ENCODE data around the gene RBM14.

Gene RBM14

GRCh38 chr11:66593303-66593635 is 23.2 kb upstream of the RBM14 start:
- no peak overlapping the region for H3K4ac ChIP-seq (ENCODE audit: low read depth, low read length)
- H3K18ac ChIP-seq (ENCODE audit: low read length), result no peak overlapping the region
- H3K79me1 ChIP-seq (ENCODE audit: low read length), result no peaks in the 10 kb centered on the region
- H3K27me3 ChIP-seq (ENCODE audit: insufficient read depth, low read length, poor library complexity), result no peaks in the 10 kb centered on the region
- H4K8ac ChIP-seq (ENCODE audit: low read depth, low read length), result no peak overlapping the region
- H2AK5ac ChIP-seq (ENCODE audit: low read length), result no peak overlapping the region
- H3K56ac ChIP-seq (ENCODE audit: low read length), result peak overlapping the region; percentile 92
- WGBS (ENCODE audit: extremely low coverage, insufficient coverage, low lambda C conversion rate), result no CpG with 5 or more reads among the region's 12 CpGs
- no peak overlapping the region for H2BK15ac ChIP-seq (replicated peaks; ENCODE audit: low read depth)
- no peak overlapping the region for H2BK5ac ChIP-seq (ENCODE audit: low read length)
- no peak overlapping the region for H3K23ac ChIP-seq (ENCODE audit: low read length)
- no peaks in the 10 kb centered on the region for H3K79me2 ChIP-seq (ENCODE audit: control insufficient read depth, insufficient read depth, low read length)
- no peak overlapping the region for H3K27ac ChIP-seq (ENCODE audit: low read depth, low read length)
- H3K4me3 ChIP-seq (ENCODE audit: low read length), result peak overlapping the region; percentile 49
- no peak for DNase-seq
- H3K4me1 ChIP-seq (ENCODE audit: control insufficient read depth, low read depth, low read length), result no peaks in the 10 kb centered on the region
- peak overlapping the region; percentile 60 for H3K4me2 ChIP-seq (ENCODE audit: low read length)
- H3K36me3 ChIP-seq (ENCODE audit: control insufficient read depth, insufficient read depth, low read length), result no peaks in the 10 kb centered on the region
- no peak overlapping the region for H4K5ac ChIP-seq (ENCODE audit: low read length)
- no peak overlapping the region for H2BK120ac ChIP-seq (ENCODE audit: low read depth, low read length)
- peak overlapping the region; percentile 86 for H3K9ac ChIP-seq (ENCODE audit: low read length)

GRCh38 chr11:66593650-66594049 is 22.8 kb upstream of the RBM14 start:
- Histone ChIP-seq H3K36me3 (ENCODE audit: control insufficient read depth, insufficient read depth, low read length) (no peaks in the 10 kb centered on the region), H3K4ac (ENCODE audit: low read depth, low read length) (no peak overlapping the region), H2BK5ac (ENCODE audit: low read length) (no peak overlapping the region), H3K56ac (ENCODE audit: low read length) (peak overlapping the region; percentile 92), H3K4me2 (ENCODE audit: low read length) (peak overlapping the region; percentile 60), H3K79me1 (ENCODE audit: low read length) (no peaks in the 10 kb centered on the region), H3K27me3 (ENCODE audit: insufficient read depth, low read length, poor library complexity) (no peaks in the 10 kb centered on the region), H2BK15ac (replicated peaks; ENCODE audit: low read depth) (no peak overlapping the region), H2AK5ac (ENCODE audit: low read length) (no peak overlapping the region), H3K23ac (ENCODE audit: low read length) (peak overlapping the region; percentile 45), H4K8ac (ENCODE audit: low read depth, low read length) (no peak overlapping the region), H3K9ac (ENCODE audit: low read length) (peak overlapping the region; percentile 86), H3K18ac (ENCODE audit: low read length) (no peak overlapping the region), H3K27ac (ENCODE audit: low read depth, low read length) (no peak overlapping the region), H3K4me3 (ENCODE audit: low read length) (no peak overlapping the region), H4K5ac (ENCODE audit: low read length) (no peak overlapping the region), H2BK120ac (ENCODE audit: low read depth, low read length) (no peak overlapping the region), H3K4me1 (ENCODE audit: control insufficient read depth, low read depth, low read length) (no peaks in the 10 kb centered on the region), H3K79me2 (ENCODE audit: control insufficient read depth, insufficient read depth, low read length) (no peaks in the 10 kb centered on the region)
- no CpG with 5 or more reads among the region's 7 CpGs for WGBS (ENCODE audit: extremely low coverage, insufficient coverage, low lambda C conversion rate)
- DNase-seq, result no peak

GRCh38 chr11:66595245-66595904 is 21.1 kb upstream of the RBM14 start:
- no peak for DNase-seq

GRCh38 chr11:66598993-66599392 is 17.4 kb upstream of the RBM14 start:
- Histone ChIP-seq H3K56ac (ENCODE audit: low read length) (no peak overlapping the region), H3K9ac (ENCODE audit: low read length) (no peak overlapping the region), H2BK15ac (replicated peaks; ENCODE audit: low read depth) (no peak overlapping the region), H3K4ac (ENCODE audit: low read depth, low read length) (no peak overlapping the region), H3K18ac (ENCODE audit: low read length) (no peak overlapping the region), H2BK5ac (ENCODE audit: low read length) (no peak overlapping the region), H3K79me2 (ENCODE audit: control insufficient read depth, insufficient read depth, low read length) (no peaks in the 10 kb centered on the region), H2AK5ac (ENCODE audit: low read length) (no peak overlapping the region), H3K36me3 (ENCODE audit: control insufficient read depth, insufficient read depth, low read length) (no peaks in the 10 kb centered on the region), H3K23ac (ENCODE audit: low read length) (no peak overlapping the region), H3K4me1 (ENCODE audit: control insufficient read depth, low read depth, low read length) (no peaks in the 10 kb centered on the region), H3K27ac (ENCODE audit: low read depth, low read length) (no peak overlapping the region), H3K4me3 (ENCODE audit: low read length) (no peak overlapping the region), H4K5ac (ENCODE audit: low read length) (no peak overlapping the region), H3K27me3 (ENCODE audit: insufficient read depth, low read length, poor library complexity) (no peaks in the 10 kb centered on the region), H3K79me1 (ENCODE audit: low read length) (no peaks in the 10 kb centered on the region), H2BK120ac (ENCODE audit: low read depth, low read length) (no peak overlapping the region), H4K8ac (ENCODE audit: low read depth, low read length) (no peak overlapping the region), H3K4me2 (ENCODE audit: low read length) (no peak overlapping the region)
- no peak for DNase-seq
- WGBS (ENCODE audit: extremely low coverage, insufficient coverage, low lambda C conversion rate), result no CpG with 5 or more reads among the region's 6 CpGs

More at GRCh38 chr11:66595245-66595904, 21.1 kb upstream of the RBM14 start:
- no peaks in the 10 kb centered on the region for H3K79me2 ChIP-seq (ENCODE audit: control insufficient read depth, insufficient read depth, low read length)
- H3K4me3 ChIP-seq (ENCODE audit: low read length), result no peak overlapping the region
- no peak overlapping the region for H4K8ac ChIP-seq (ENCODE audit: low read depth, low read length)
- H3K27me3 ChIP-seq (ENCODE audit: insufficient read depth, low read length, poor library complexity), result no peaks in the 10 kb centered on the region
- H3K36me3 ChIP-seq (ENCODE audit: control insufficient read depth, insufficient read depth, low read length), result no peaks in the 10 kb centered on the region
- H3K4ac ChIP-seq (ENCODE audit: low read depth, low read length), result no peak overlapping the region
- H2BK120ac ChIP-seq (ENCODE audit: low read depth, low read length), result no peak overlapping the region
- no peak overlapping the region for H3K4me2 ChIP-seq (ENCODE audit: low read length)
- no peaks in the 10 kb centered on the region for H3K4me1 ChIP-seq (ENCODE audit: control insufficient read depth, low read depth, low read length)
- no peak overlapping the region for H3K56ac ChIP-seq (ENCODE audit: low read length)
- H3K79me1 ChIP-seq (ENCODE audit: low read length), result no peaks in the 10 kb centered on the region
- no peak overlapping the region for H3K18ac ChIP-seq (ENCODE audit: low read length)
- no peak overlapping the region for H3K23ac ChIP-seq (ENCODE audit: low read length)
- H2AK5ac ChIP-seq (ENCODE audit: low read length), result no peak overlapping the region
- H3K9ac ChIP-seq (ENCODE audit: low read length), result no peak overlapping the region
- no peak overlapping the region for H3K27ac ChIP-seq (ENCODE audit: low read depth, low read length)
- H2BK15ac ChIP-seq (replicated peaks; ENCODE audit: low read depth), result no peak overlapping the region
- no peak overlapping the region for H2BK5ac ChIP-seq (ENCODE audit: low read length)
- no CpG with 5 or more reads among the region's 5 CpGs for WGBS (ENCODE audit: extremely low coverage, insufficient coverage, low lambda C conversion rate)
- no peak overlapping the region for H4K5ac ChIP-seq (ENCODE audit: low read length)

- H3K4me1 ChIP-seq (ENCODE audit: control insufficient read depth, low read depth, low read length), result no peaks in the 10 kb centered on the region
- no peaks in the 10 kb centered on the region for H3K79me1 ChIP-seq (ENCODE audit: low read length)
- H3K18ac ChIP-seq (ENCODE audit: low read length), result no peak overlapping the region
- H3K4me2 ChIP-seq (ENCODE audit: low read length), result no peak overlapping the region
- no peaks in the 10 kb centered on the region for H3K27me3 ChIP-seq (ENCODE audit: insufficient read depth, low read length, poor library complexity)
- no peak overlapping the region for H2BK15ac ChIP-seq (replicated peaks; ENCODE audit: low read depth)
- no peak overlapping the region for H3K4me3 ChIP-seq (ENCODE audit: low read length)
- H3K23ac ChIP-seq (ENCODE audit: low read length), result no peak overlapping the region
- H3K27ac ChIP-seq (ENCODE audit: low read depth, low read length), result no peak overlapping the region
- H2BK5ac ChIP-seq (ENCODE audit: low read length), result no peak overlapping the region
- no peak overlapping the region for H4K5ac ChIP-seq (ENCODE audit: low read length)
- no peak overlapping the region for H3K56ac ChIP-seq (ENCODE audit: low read length)
- no peak overlapping the region for H3K9ac ChIP-seq (ENCODE audit: low read length)
- no peak overlapping the region for H3K4ac ChIP-seq (ENCODE audit: low read depth, low read length)
- no peaks in the 10 kb centered on the region for H3K36me3 ChIP-seq (ENCODE audit: control insufficient read depth, insufficient read depth, low read length)
- no peak for DNase-seq
- no peak overlapping the region for H4K8ac ChIP-seq (ENCODE audit: low read depth, low read length)
- H3K79me2 ChIP-seq (ENCODE audit: control insufficient read depth, insufficient read depth, low read length), result no peaks in the 10 kb centered on the region
- no peak overlapping the region for H2AK5ac ChIP-seq (ENCODE audit: low read length)
- no peak overlapping the region for H2BK120ac ChIP-seq (ENCODE audit: low read depth, low read length)
- no CpG with 5 or more reads among the region's 2 CpGs for whole genome bisulfite sequencing (ENCODE audit: extremely low coverage, insufficient coverage, low lambda C conversion rate)
Observed at GRCh38 chr11:66600219-66600618, 16.2 kb upstream of the RBM14 start.

GRCh38 chr11:66600631-66601233 is 15.7 kb upstream of the RBM14 start:
- WGBS (ENCODE audit: extremely low coverage, insufficient coverage, low lambda C conversion rate), result no CpG with 5 or more reads among the region's 4 CpGs
- no peak overlapping the region for H3K4ac ChIP-seq (ENCODE audit: low read depth, low read length)

More at GRCh38 chr11:66600631-66601233, 15.7 kb upstream of the RBM14 start:
- no peaks in the 10 kb centered on the region for H3K79me2 ChIP-seq (ENCODE audit: control insufficient read depth, insufficient read depth, low read length)
- H3K79me1 ChIP-seq (ENCODE audit: low read length), result no peaks in the 10 kb centered on the region
- H3K9ac ChIP-seq (ENCODE audit: low read length), result no peak overlapping the region
- no peak overlapping the region for H4K8ac ChIP-seq (ENCODE audit: low read depth, low read length)
- no peak overlapping the region for H2BK5ac ChIP-seq (ENCODE audit: low read length)
- DNase-seq, result no peak
- H3K23ac ChIP-seq (ENCODE audit: low read length), result no peak overlapping the region
- no peak overlapping the region for H2BK15ac ChIP-seq (replicated peaks; ENCODE audit: low read depth)
- H2BK120ac ChIP-seq (ENCODE audit: low read depth, low read length), result no peak overlapping the region
- no peaks in the 10 kb centered on the region for H3K4me1 ChIP-seq (ENCODE audit: control insufficient read depth, low read depth, low read length)
- no peak overlapping the region for H3K27ac ChIP-seq (ENCODE audit: low read depth, low read length)
- no peak overlapping the region for H3K56ac ChIP-seq (ENCODE audit: low read length)
- H3K27me3 ChIP-seq (ENCODE audit: insufficient read depth, low read length, poor library complexity), result no peaks in the 10 kb centered on the region
- H4K5ac ChIP-seq (ENCODE audit: low read length), result no peak overlapping the region
- no peak overlapping the region for H3K4me3 ChIP-seq (ENCODE audit: low read length)
- H3K4me2 ChIP-seq (ENCODE audit: low read length), result no peak overlapping the region
- no peak overlapping the region for H2AK5ac ChIP-seq (ENCODE audit: low read length)
- no peak overlapping the region for H3K18ac ChIP-seq (ENCODE audit: low read length)
- H3K36me3 ChIP-seq (ENCODE audit: control insufficient read depth, insufficient read depth, low read length), result no peaks in the 10 kb centered on the region
